Measurements from ENCODE around the gene HEPN1. TPM values are rescaled to one million over a fixed set of nuclear protein-coding genes. Genes with fewer than 3 reads are reported as not detected.

HEPN1 gene
- polyA plus RNA-seq, 1 donor from 2014 or later = not detected

DNA sequence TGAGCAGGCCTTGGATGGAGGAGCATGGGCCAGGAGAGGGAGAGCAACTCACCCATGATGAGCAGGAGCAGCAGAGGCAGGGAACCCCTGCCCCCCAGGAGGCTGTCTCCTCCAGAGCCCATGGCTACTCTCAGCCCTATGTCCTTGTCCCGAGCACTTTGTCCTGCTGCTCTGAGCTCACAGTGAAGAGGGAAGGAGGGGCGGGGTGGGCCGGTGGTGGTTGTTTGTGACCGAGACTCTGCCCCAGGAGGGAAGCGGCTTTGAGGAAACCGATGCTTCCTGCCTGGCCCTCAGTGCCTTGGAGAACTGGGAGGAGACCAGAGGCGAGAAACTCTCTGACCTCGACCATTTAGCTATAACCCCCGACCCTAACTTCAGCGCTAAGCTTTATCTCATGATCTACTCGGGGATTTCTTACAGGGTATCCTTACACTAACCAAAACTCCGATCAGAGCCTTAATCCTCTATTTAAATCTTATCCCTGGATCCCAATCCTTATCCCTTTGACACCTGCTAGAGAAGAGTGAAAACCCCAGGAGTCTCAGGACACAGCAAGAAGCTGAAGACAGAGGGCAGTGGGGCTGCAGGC is 21.3 kb upstream of the HEPN1 start, which contains the start of gene ROBO4:
ROBO4 (minus strand) TSS at position 192 of the 589 bp plus-strand sequence; CDS start at position 122, 70 bp downstream.
- H3F3A ChIP-seq (ENCODE audit: insufficient read depth, low read length, poor library complexity, severe bottlenecking) = no peaks in the 10 kb centered on the region
- TF ChIP-seq, protein P1, sequence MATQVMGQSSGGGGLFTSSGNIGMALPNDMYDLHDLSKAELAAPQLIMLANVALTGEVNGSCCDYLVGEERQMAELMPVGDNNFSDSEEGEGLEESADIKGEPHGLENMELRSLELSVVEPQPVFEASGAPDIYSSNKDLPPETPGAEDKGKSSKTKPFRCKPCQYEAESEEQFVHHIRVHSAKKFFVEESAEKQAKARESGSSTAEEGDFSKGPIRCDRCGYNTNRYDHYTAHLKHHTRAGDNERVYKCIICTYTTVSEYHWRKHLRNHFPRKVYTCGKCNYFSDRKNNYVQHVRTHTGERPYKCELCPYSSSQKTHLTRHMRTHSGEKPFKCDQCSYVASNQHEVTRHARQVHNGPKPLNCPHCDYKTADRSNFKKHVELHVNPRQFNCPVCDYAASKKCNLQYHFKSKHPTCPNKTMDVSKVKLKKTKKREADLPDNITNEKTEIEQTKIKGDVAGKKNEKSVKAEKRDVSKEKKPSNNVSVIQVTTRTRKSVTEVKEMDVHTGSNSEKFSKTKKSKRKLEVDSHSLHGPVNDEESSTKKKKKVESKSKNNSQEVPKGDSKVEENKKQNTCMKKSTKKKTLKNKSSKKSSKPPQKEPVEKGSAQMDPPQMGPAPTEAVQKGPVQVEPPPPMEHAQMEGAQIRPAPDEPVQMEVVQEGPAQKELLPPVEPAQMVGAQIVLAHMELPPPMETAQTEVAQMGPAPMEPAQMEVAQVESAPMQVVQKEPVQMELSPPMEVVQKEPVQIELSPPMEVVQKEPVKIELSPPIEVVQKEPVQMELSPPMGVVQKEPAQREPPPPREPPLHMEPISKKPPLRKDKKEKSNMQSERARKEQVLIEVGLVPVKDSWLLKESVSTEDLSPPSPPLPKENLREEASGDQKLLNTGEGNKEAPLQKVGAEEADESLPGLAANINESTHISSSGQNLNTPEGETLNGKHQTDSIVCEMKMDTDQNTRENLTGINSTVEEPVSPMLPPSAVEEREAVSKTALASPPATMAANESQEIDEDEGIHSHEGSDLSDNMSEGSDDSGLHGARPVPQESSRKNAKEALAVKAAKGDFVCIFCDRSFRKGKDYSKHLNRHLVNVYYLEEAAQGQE (IDR thresholded peaks at IDR 0.05; ENCODE audit: borderline replicate concordance) = no peak
- TF ChIP-seq RAD21 (conservative IDR thresholded peaks at IDR 0.05) = no peak
- no peak for TF ChIP-seq POLR2AphosphoS5 (IDR thresholded peaks at IDR 0.05)
- no peak for TF ChIP-seq EP300 (conservative IDR thresholded peaks at IDR 0.05; ENCODE audit: poor library complexity, severe bottlenecking)
- TF ChIP-seq MXI1 (conservative IDR thresholded peaks at IDR 0.05; ENCODE audit: poor library complexity, severe bottlenecking) = no peak
- TF ChIP-seq EZH2 (IDR thresholded peaks at IDR 0.05; ENCODE audit: borderline replicate concordance, insufficient read depth, low read length, poor library complexity, severe bottlenecking) = no peak
- TF ChIP-seq TAF1 (IDR thresholded peaks at IDR 0.05; ENCODE audit: low read depth) = no peak
- TF ChIP-seq, protein P2, sequence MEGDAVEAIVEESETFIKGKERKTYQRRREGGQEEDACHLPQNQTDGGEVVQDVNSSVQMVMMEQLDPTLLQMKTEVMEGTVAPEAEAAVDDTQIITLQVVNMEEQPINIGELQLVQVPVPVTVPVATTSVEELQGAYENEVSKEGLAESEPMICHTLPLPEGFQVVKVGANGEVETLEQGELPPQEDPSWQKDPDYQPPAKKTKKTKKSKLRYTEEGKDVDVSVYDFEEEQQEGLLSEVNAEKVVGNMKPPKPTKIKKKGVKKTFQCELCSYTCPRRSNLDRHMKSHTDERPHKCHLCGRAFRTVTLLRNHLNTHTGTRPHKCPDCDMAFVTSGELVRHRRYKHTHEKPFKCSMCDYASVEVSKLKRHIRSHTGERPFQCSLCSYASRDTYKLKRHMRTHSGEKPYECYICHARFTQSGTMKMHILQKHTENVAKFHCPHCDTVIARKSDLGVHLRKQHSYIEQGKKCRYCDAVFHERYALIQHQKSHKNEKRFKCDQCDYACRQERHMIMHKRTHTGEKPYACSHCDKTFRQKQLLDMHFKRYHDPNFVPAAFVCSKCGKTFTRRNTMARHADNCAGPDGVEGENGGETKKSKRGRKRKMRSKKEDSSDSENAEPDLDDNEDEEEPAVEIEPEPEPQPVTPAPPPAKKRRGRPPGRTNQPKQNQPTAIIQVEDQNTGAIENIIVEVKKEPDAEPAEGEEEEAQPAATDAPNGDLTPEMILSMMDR (IDR thresholded peaks at IDR 0.05; ENCODE audit: poor library complexity, severe bottlenecking) = no peak
- TF ChIP-seq SMC3 (conservative IDR thresholded peaks at IDR 0.05; ENCODE audit: poor library complexity) = no peak
- H3K4me3 ChIP-seq (ENCODE audit: low read length) = no peak within 1 kb of the TSS
- H4K20me1 ChIP-seq (ENCODE audit: insufficient read depth) = no peaks in the 10 kb centered on the region
- H3K9me3 ChIP-seq (ENCODE audit: low read length) = no peaks in the 10 kb centered on the region
- no peak within 1 kb of the TSS for H2AFZ ChIP-seq (ENCODE audit: low read depth, low read length)
- H3K4me2 ChIP-seq (ENCODE audit: low read length) = no peak within 1 kb of the TSS
- H3K9ac ChIP-seq (ENCODE audit: low read length) = no peak within 1 kb of the TSS
- no peak within 1 kb of the TSS for H3K27ac ChIP-seq (ENCODE audit: low read length)
- no peaks in the 10 kb centered on the region for H3K9me2 ChIP-seq (ENCODE audit: insufficient read depth, low read length)
- no peaks in the 10 kb centered on the region for H3K36me3 ChIP-seq (ENCODE audit: insufficient read depth, low read length)
- no peaks in the 10 kb centered on the region for H3K79me2 ChIP-seq (replicated peaks; ENCODE audit: insufficient read depth, low read length)
- H3K27me3 ChIP-seq (ENCODE audit: insufficient read depth, low read depth, low read length) = no peaks in the 10 kb centered on the region

DNA sequence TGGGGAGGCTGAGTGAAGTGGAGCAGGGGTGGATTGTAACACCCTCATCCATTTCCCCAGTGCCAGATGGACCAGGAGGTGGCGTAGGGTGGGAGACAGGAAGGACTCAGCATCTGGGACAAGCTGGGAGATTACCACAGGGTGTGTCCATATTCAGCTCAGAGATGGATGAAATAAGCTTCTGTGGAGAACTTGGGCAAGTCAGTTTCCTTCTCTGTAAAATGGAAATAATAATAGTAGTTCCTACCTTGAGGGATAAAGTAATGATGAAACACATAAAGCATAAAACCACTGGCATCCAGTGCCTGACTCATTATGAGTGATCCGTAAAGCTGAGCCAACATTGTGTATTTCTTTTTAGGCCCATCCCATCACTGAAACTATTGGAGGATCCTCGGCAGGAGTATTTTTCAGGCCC is 20.8 kb upstream of the HEPN1 start:
- no peak overlapping the region for H2AFZ ChIP-seq (ENCODE audit: low read depth, low read length)
- TF ChIP-seq, protein P1 (IDR thresholded peaks at IDR 0.05; ENCODE audit: borderline replicate concordance) = no peak
- TF ChIP-seq, protein P2 (IDR thresholded peaks at IDR 0.05; ENCODE audit: poor library complexity, severe bottlenecking) = no peak
- TF ChIP-seq RAD21 (conservative IDR thresholded peaks at IDR 0.05) = no peak
- TF ChIP-seq MXI1 (conservative IDR thresholded peaks at IDR 0.05; ENCODE audit: poor library complexity, severe bottlenecking) = no peak
- TF ChIP-seq POLR2AphosphoS5 (IDR thresholded peaks at IDR 0.05) = no peak
- no peak for TF ChIP-seq EP300 (conservative IDR thresholded peaks at IDR 0.05; ENCODE audit: poor library complexity, severe bottlenecking)
- no peak for TF ChIP-seq SMC3 (conservative IDR thresholded peaks at IDR 0.05; ENCODE audit: poor library complexity)
- no peak for TF ChIP-seq TAF1 (IDR thresholded peaks at IDR 0.05; ENCODE audit: low read depth)
- TF ChIP-seq EZH2 (IDR thresholded peaks at IDR 0.05; ENCODE audit: borderline replicate concordance, insufficient read depth, low read length, poor library complexity, severe bottlenecking) = no peak
- H3K4me3 ChIP-seq (ENCODE audit: low read length) = no peak overlapping the region
- no peaks in the 10 kb centered on the region for H3K9me3 ChIP-seq (ENCODE audit: low read length)
- no peaks in the 10 kb centered on the region for H4K20me1 ChIP-seq (ENCODE audit: insufficient read depth)
- no peak overlapping the region for H3K9ac ChIP-seq (ENCODE audit: low read length)
- no peaks in the 10 kb centered on the region for H3F3A ChIP-seq (ENCODE audit: insufficient read depth, low read length, poor library complexity, severe bottlenecking)
- H3K36me3 ChIP-seq (ENCODE audit: insufficient read depth, low read length) = no peaks in the 10 kb centered on the region
- no peaks in the 10 kb centered on the region for H3K9me2 ChIP-seq (ENCODE audit: insufficient read depth, low read length)
- H3K4me2 ChIP-seq (ENCODE audit: low read length) = no peak overlapping the region
- H3K79me2 ChIP-seq (replicated peaks; ENCODE audit: insufficient read depth, low read length) = no peaks in the 10 kb centered on the region
- no peak overlapping the region for H3K27ac ChIP-seq (ENCODE audit: low read length)
- no peaks in the 10 kb centered on the region for H3K27me3 ChIP-seq (ENCODE audit: insufficient read depth, low read depth, low read length)
